Hepatocyte (in vitro differentiated cells): Measurements from ENCODE around the gene TFAM. TPM values are rescaled to one million over a fixed set of nuclear protein-coding genes. Genes with fewer than 3 reads are reported as not detected.

Experiments
- DNase-seq: peaks from one replicate; pipeline ENCODE4 v3.0.0-alpha.2; 2016; ENCODE audit warnings: low spot score
- H2AFZ ChIP-seq: fragments of 200-600 bp; sonication (generic); 2 replicates; pipeline ENCODE4 v1.6.0; 2016; ENCODE audit warnings: antibody characterized with exemption, mild to moderate bottlenecking
- H3K27ac ChIP-seq: fragments of 200-600 bp; sonication (generic); 2 replicates; pipeline ENCODE4 v1.5.1; 2016; ENCODE audit warnings: mild to moderate bottlenecking
- H3K27me3 ChIP-seq: fragments of 200-600 bp; sonication (generic); 2 replicates; pipeline ENCODE4 v1.6.1; 2016
- H3K36me3 ChIP-seq: fragments of 200-600 bp; sonication (generic); replicated peaks from 2 replicates; pipeline ENCODE4 v1.5.1; 2016; ENCODE audit warnings: low read depth; ENCODE audit not compliant: insufficient read depth
- H3K4me1 ChIP-seq: fragments of 200-600 bp; sonication (generic); 2 replicates; pipeline ENCODE4 v1.5.1; 2016; ENCODE audit warnings: mild to moderate bottlenecking, moderate library complexity; ENCODE audit not compliant: insufficient read depth
- H3K4me2 ChIP-seq: fragments of 200-600 bp; sonication (generic); 2 replicates; pipeline ENCODE4 v1.6.0; 2016
- H3K4me3 ChIP-seq: fragments of 200-600 bp; sonication (generic); 2 replicates; pipeline ENCODE4 v1.5.1; 2016; ENCODE audit warnings: mild to moderate bottlenecking
- H3K79me2 ChIP-seq: fragments of 200-600 bp; sonication (generic); 2 replicates; pipeline ENCODE4 v1.6.0; 2017; ENCODE audit warnings: mild to moderate bottlenecking
- H3K9me2 ChIP-seq: fragments of 200-600 bp; sonication (generic); replicated peaks from 2 replicates; pipeline ENCODE4 v1.6.0; 2017; ENCODE audit warnings: mild to moderate bottlenecking; ENCODE audit not compliant: insufficient read depth
- H3K9me3 ChIP-seq: fragments of 200-600 bp; sonication (generic); 2 replicates; pipeline ENCODE4 v1.5.1; 2016; ENCODE audit warnings: low read depth, mild to moderate bottlenecking
- H4K20me1 ChIP-seq: fragments of 200-600 bp; sonication (generic); 2 replicates; pipeline ENCODE4 v1.6.0; 2016; ENCODE audit warnings: mild to moderate bottlenecking; ENCODE audit not compliant: insufficient read depth, poor library complexity, severe bottlenecking
- CTCF ChIP-seq: fragments of 200-600 bp; sonication (generic); IDR thresholded peaks from 2 replicates; pipeline ENCODE4 v1.5.1; 2016; ENCODE audit warnings: antibody characterized with exemption, mild to moderate bottlenecking; ENCODE audit not compliant: poor library complexity
- EZH2 ChIP-seq: fragments of 200-600 bp; sonication (generic); IDR thresholded peaks from 2 replicates; pipeline ENCODE4 v1.6.1; 2016; ENCODE audit warnings: antibody characterized with exemption, mild to moderate bottlenecking, borderline replicate concordance
- EZH2phosphoT487 ChIP-seq: fragments of 200-600 bp; sonication (generic); IDR thresholded peaks from one replicate; pipeline ENCODE4 v1.6.1; 2018; ENCODE audit warnings: antibody characterized with exemption, mild to moderate bottlenecking, low read depth, moderate library complexity; ENCODE audit not compliant: unreplicated experiment, severe bottlenecking
- WGBS: methylation state at CpG from one replicate; pipeline ENCODE4 v1.1.6; 2016; ENCODE audit warnings: low lambda C conversion rate; ENCODE audit errors: missing lambda C conversion rate; 5-methylcytosine and 5-hydroxymethylcytosine counted together
- polyA plus RNA-seq: library from polyadenylated mRNA; unstranded; fragments of >200 nt; fragmentation: Nextera tagmentation; extraction: Ambion mirVana; gene quantifications from 2 replicates; pipeline ENCODE4 v1.2.1, GENCODE V29; 2016
- total RNA-seq: library from RNA; depleted of rRNA; stranded (reverse); fragments of >200 nt; gene quantifications from 2 replicates; pipeline ENCODE4 v1.2.3, GENCODE V29; 2014

TFAM gene
- total and polyA plus RNA-seq, 2 experiments from 2014 or later: 26.0 to 27.7 TPM

- Histone ChIP-seq H3K27me3 (no peaks in the 10 kb centered on the region), H3K4me1 (no peaks in the 10 kb centered on the region), H3K9me2 (no peaks in the 10 kb centered on the region), H3K36me3 (no peaks in the 10 kb centered on the region), H3K27ac (no peak overlapping the region), H3K4me2 (no peak overlapping the region), H2AFZ (no peak overlapping the region), H4K20me1 (no peaks in the 10 kb centered on the region), H3K9me3 (no peaks in the 10 kb centered on the region), H3K4me3 (no peak overlapping the region), H3K79me2 (no peaks in the 10 kb centered on the region)
- DNase-seq: no peak
- WGBS: 91% methylated on average over 5 of the region's 5 CpGs
- no peak for TF ChIP-seq EZH2
- TF ChIP-seq CTCF: no peak
- no peak for TF ChIP-seq EZH2phosphoT487
Measured at GRCh38 chr10:58433571-58433970, 48.4 kb downstream of the TFAM start.

GRCh38 chr10:58435297-58435985, 50.2 kb downstream of the TFAM start:
- no peak overlapping the region for H3K27ac ChIP-seq

GRCh38 chr10:58436071-58436470, 50.9 kb downstream of the TFAM start:
- Histone ChIP-seq H3K27ac (no peak overlapping the region), H3K9me3 (no peaks in the 10 kb centered on the region), H3K9me2 (no peaks in the 10 kb centered on the region), H3K36me3 (no peaks in the 10 kb centered on the region), H3K4me1 (no peaks in the 10 kb centered on the region), H3K79me2 (no peaks in the 10 kb centered on the region), H2AFZ (no peak overlapping the region), H3K27me3 (no peaks in the 10 kb centered on the region), H3K4me3 (no peak overlapping the region), H3K4me2 (no peak overlapping the region), H4K20me1 (no peaks in the 10 kb centered on the region)
- no peak for DNase-seq
- no peak for TF ChIP-seq EZH2phosphoT487
- no peak for TF ChIP-seq EZH2
- TF ChIP-seq CTCF: no peak
- WGBS: 51% methylated on average over 4 of the region's 4 CpGs

More at GRCh38 chr10:58435297-58435985, 50.2 kb downstream of the TFAM start:
- no peaks in the 10 kb centered on the region for H3K9me2 ChIP-seq
- H3K4me2 ChIP-seq: no peak overlapping the region
- no peak overlapping the region for H2AFZ ChIP-seq
- TF ChIP-seq EZH2: no peak
- TF ChIP-seq EZH2phosphoT487: no peak
- no peak for TF ChIP-seq CTCF
- no peaks in the 10 kb centered on the region for H3K4me1 ChIP-seq
- 45% methylated on average over 2 of the region's 2 CpGs for WGBS
- DNase-seq: peak; percentile 23
- H3K27me3 ChIP-seq: no peaks in the 10 kb centered on the region
- no peaks in the 10 kb centered on the region for H3K79me2 ChIP-seq
- no peak overlapping the region for H3K4me3 ChIP-seq
- H3K9me3 ChIP-seq: no peaks in the 10 kb centered on the region
- H3K36me3 ChIP-seq: no peaks in the 10 kb centered on the region
- no peaks in the 10 kb centered on the region for H4K20me1 ChIP-seq
